Naive B cell (primary cell): Measurements from ENCODE around the gene MKS1. TPM values are rescaled to one million over a fixed set of nuclear protein-coding genes. Genes with fewer than 3 reads are reported as not detected.

Experiments used
- ATAC-seq, 2 donors: fragments of 150-1000 bp; cut with Tn5 transposase; 2 replicates each; pipeline ENCODE4 v1.10.0; 2021; ENCODE audit warnings: low read depth in 2 of 2, mild to moderate bottlenecking in 2 of 2, moderate library complexity in 2 of 2
- DNase-seq: peaks from one replicate; pipeline ENCODE4 v3.0.0; 2022
- H3K27ac Mint-ChIP-seq, 6 donors: one replicate each; pipeline ENCODE4 v1.8.0; 2020 to 2022; ENCODE audit warnings: mild to moderate bottlenecking in 6 of 6, mixed read lengths in 6 of 6, moderate library complexity in 5 of 6, inconsistent platforms in 2 of 6
- H3K27me3 Mint-ChIP-seq, 3 donors: one replicate each; pipeline ENCODE4 v1.8.0; 2021 to 2022; ENCODE audit warnings: mixed read lengths in 3 of 3, mild to moderate bottlenecking in 1 of 3
- H3K36me3 Mint-ChIP-seq, 2 donors: one replicate each; pipeline ENCODE4 v1.8.0; 2020 to 2022; ENCODE audit warnings: mixed read lengths in 2 of 2, inconsistent platforms in 1 of 2, mild to moderate bottlenecking in 1 of 2
- H3K4me1 Mint-ChIP-seq, 3 donors: one replicate each; pipeline ENCODE4 v1.8.0; 2020 to 2022; ENCODE audit warnings: mixed read lengths in 3 of 3, inconsistent platforms in 1 of 3, mild to moderate bottlenecking in 1 of 3, moderate library complexity in 1 of 3
- H3K4me3 Mint-ChIP-seq, 8 donors: one replicate each; pipeline ENCODE4 v1.8.0; 2020 to 2022; ENCODE audit warnings: mild to moderate bottlenecking in 8 of 8, mixed read lengths in 8 of 8, moderate library complexity in 8 of 8, inconsistent platforms in 2 of 8
- H3K9me3 Mint-ChIP-seq, 7 donors: one replicate each; pipeline ENCODE4 v1.8.0; 2020 to 2022; ENCODE audit warnings: mixed read lengths in 7 of 7, mild to moderate bottlenecking in 5 of 7, inconsistent platforms in 2 of 7, moderate library complexity in 1 of 7
- polyA plus RNA-seq, 6 donors: library from polyadenylated mRNA; unstranded; fragments of 300-500 nt; fragmentation: Illumina TruSeq; gene quantifications; one replicate each; pipeline ENCODE4 v1.2.3, GENCODE V29; 2021; ENCODE audit warnings: low read depth in 6 of 6

Gene MKS1
- polyA plus RNA-seq, 6 donors from 2014 or later = 2.1 to 7.0 (median 3.7) TPM

GRCh38 chr17:58250344-58251011 is 31.4 kb upstream of the MKS1 start:
- Mint-ChIP-seq H3K9me3 (no peaks in the 10 kb centered on the region), H3K4me3 (peak overlapping the region in 7 of 8 donors; percentile 51 to 90 (median 77)), H3K27me3 (peaks cover 21 to 25% (median 23%) of the 10 kb centered on the region in 3 donors), H3K27ac (no peak overlapping the region), H3K4me1 (peaks cover 10 to 16% (median 13%) of the 10 kb centered on the region in 3 donors), H3K36me3 (no peaks in the 10 kb centered on the region)
- ATAC-seq (no peak), DNase-seq (no peak)

GRCh38 chr17:58249270-58250133 is 30.4 kb upstream of the MKS1 start:
- Mint-ChIP-seq H3K9me3 (no peaks in the 10 kb centered on the region), H3K27ac (peak overlapping the region in 1 of 6 donors; percentile 62), H3K36me3 (no peaks in the 10 kb centered on the region), H3K4me1 (peaks cover 10 to 16% (median 13%) of the 10 kb centered on the region in 3 donors), H3K4me3 (peak overlapping the region; percentile 66 to 90 (median 84)), H3K27me3 (peaks cover 19 to 22% (median 21%) of the 10 kb centered on the region in 3 donors)
- peak; percentile 90 to 91 for ATAC-seq
- peak; percentile 70 for DNase-seq

- Mint-ChIP-seq H3K27me3 (peaks cover 23 to 28% (median 26%) of the 10 kb centered on the region in 3 donors), H3K4me1 (peaks cover 10 to 16% (median 13%) of the 10 kb centered on the region in 3 donors), H3K4me3 (peak overlapping the region; percentile 31 to 90 (median 83)), H3K36me3 (no peaks in the 10 kb centered on the region), H3K27ac (no peak overlapping the region), H3K9me3 (no peaks in the 10 kb centered on the region)
- no peak for DNase-seq
- no peak for ATAC-seq
These were observed 29.9 kb upstream of the MKS1 start for GRCh38 chr17:58248955-58249269.

DNA sequence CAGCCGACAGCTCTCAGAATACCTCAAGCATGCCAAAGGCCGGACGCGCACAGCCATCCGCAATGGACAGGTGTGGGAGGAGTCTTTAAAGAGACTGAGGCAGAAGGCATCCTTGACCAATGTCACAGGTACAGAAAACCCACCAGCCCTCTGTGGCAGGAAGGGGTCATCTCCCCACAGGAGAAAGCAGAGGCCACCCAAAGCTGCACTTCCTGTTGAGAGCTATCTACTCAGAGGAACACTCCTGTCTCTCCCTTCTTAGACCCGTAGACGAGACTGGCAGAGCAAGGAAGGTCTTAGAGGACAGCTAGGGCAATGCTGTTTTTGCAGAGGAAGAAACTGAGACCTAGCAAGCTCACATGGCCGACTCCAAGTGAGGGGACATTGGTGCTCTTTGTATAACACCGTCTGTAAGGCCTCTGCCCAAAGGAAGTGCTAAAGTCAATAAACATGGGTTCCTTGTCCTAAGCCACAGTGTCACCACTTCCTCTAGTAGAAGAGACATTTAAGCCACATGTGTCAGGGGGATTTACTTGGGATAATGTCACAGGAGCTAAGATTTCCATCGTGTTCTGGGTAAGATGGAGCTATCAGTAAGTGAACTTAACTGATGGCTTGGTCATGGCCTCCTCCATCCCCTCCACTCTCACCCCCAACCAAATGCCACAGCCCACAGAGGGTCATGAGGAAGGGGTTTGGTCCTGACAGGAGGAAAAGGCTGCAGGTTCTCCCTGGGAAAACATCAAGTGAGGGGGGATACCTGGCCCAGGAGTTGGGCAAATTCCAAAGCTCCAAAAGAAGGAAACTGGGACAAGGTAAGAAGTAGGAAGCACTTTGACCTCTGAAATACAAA is 28.7 kb upstream of the MKS1 start:
- ATAC-seq (no peak), DNase-seq (no peak)
- peaks cover 10 to 16% (median 13%) of the 10 kb centered on the region in 3 donors for H3K4me1 Mint-ChIP-seq
- peak overlapping the region in 4 of 8 donors; percentile 35 to 49 (median 40) for H3K4me3 Mint-ChIP-seq
- H3K36me3 Mint-ChIP-seq = no peaks in the 10 kb centered on the region
- H3K9me3 Mint-ChIP-seq = no peaks in the 10 kb centered on the region
- H3K27me3 Mint-ChIP-seq = peaks cover 30 to 40% (median 32%) of the 10 kb centered on the region in 3 donors
- H3K27ac Mint-ChIP-seq = no peak overlapping the region

GRCh38 chr17:58246781-58247180 is 27.7 kb upstream of the MKS1 start:
- Mint-ChIP-seq H3K27me3 (peaks cover 32 to 45% (median 36%) of the 10 kb centered on the region in 3 donors), H3K27ac (no peak overlapping the region), H3K36me3 (no peaks in the 10 kb centered on the region), H3K4me1 (peaks cover 10 to 16% (median 13%) of the 10 kb centered on the region in 3 donors), H3K9me3 (no peaks in the 10 kb centered on the region), H3K4me3 (no peak overlapping the region)
- ATAC-seq (no peak), DNase-seq (no peak)

DNA sequence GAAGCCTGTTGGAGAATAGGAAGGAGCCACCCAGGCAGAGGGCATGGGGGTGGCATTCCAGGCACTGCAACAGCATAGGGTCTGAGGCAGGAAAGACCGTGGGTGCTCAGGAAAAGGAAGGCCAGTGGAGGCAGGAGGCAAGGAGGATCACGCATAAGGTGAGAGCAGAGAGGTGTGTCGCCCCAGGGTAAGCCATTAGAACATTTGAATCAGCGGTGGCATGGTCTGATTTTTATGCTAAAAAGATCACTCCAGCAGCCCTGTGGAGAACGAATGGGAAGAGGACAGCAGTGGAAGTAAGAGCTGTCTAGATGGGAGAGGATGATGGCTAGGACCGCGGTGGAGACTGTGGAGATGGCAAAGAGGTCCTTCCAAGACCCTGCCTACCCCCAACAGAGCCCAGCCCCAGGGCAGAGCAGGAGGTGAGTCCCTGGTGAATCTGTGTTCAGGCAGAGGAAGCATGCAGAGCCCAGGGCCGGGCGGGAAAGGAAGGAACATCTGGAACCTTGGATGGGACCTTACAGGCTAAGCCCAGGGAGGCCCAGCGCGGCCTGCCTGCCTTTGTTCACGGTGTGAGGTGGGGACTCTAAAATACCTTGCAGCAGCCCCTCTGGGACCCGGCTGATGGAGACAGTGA is 27.2 kb upstream of the MKS1 start:
- H3K9me3 Mint-ChIP-seq = no peaks in the 10 kb centered on the region
- H3K4me3 Mint-ChIP-seq = no peak overlapping the region
- ATAC-seq (no peak), DNase-seq (no peak)
- H3K4me1 Mint-ChIP-seq = peaks cover 10 to 16% (median 13%) of the 10 kb centered on the region in 3 donors
- no peaks in the 10 kb centered on the region for H3K36me3 Mint-ChIP-seq
- H3K27ac Mint-ChIP-seq = peak overlapping the region in 1 of 6 donors; percentile 25
- H3K27me3 Mint-ChIP-seq = peaks cover 34 to 51% (median 42%) of the 10 kb centered on the region in 3 donors

DNA sequence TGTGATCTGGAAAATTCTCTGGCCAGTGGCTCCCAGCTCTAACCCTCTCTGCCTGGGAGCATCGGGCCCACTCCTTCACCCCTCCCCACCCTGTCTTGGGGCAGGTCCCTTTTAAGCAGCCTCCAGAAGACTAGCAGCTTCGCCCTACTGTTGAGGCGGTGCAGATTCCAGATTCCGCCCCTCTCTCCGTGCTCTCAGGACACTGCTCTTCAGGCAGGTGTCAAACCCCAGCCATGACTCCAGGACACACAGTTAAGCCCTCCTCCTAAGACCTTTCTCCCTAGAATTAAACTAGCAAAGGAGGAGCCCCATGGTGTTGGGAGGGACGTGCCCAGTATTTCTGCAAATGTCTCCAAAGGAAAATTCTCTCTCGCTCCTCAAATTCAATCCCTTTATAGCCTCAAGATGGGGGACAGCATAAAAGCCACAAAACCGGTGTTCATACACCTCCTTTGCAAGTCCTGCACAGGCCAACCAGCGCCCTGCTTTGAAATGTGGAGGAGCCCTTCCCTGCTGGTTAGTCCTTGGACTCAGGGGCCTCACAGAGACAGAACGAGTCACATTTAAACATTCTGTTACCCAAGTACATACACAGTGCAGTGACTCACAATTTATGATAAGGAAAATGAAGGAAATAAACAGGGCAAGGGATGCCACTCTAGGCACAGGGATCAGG is 26.5 kb upstream of the MKS1 start:
- no peak for ATAC-seq
- peaks cover 10 to 16% (median 13%) of the 10 kb centered on the region in 3 donors for H3K4me1 Mint-ChIP-seq

GRCh38 chr17:58244963-58245362 is 25.9 kb upstream of the MKS1 start:
- Mint-ChIP-seq H3K27me3 (peaks cover 35 to 64% (median 52%) of the 10 kb centered on the region in 3 donors), H3K4me1 (peaks cover 9 to 12% (median 10%) of the 10 kb centered on the region in 3 donors), H3K9me3 (no peaks in the 10 kb centered on the region), H3K36me3 (no peaks in the 10 kb centered on the region), H3K27ac (no peak overlapping the region), H3K4me3 (no peak overlapping the region)
- DNase-seq = no peak
- no peak for ATAC-seq

More for the DNA sequence above, 26.5 kb upstream of the MKS1 start:
- Mint-ChIP-seq H3K36me3 (no peaks in the 10 kb centered on the region), H3K9me3 (no peaks in the 10 kb centered on the region), H3K27me3 (peaks cover 36 to 57% (median 46%) of the 10 kb centered on the region in 3 donors), H3K4me3 (no peak overlapping the region), H3K27ac (peak overlapping the region in 1 of 6 donors; percentile 1)
- no peak for DNase-seq

- H3K4me1 Mint-ChIP-seq = no peaks in the 10 kb centered on the region
- no peak overlapping the region for H3K4me3 Mint-ChIP-seq
- ATAC-seq (no peak), DNase-seq (no peak)
- H3K36me3 Mint-ChIP-seq = no peaks in the 10 kb centered on the region
- no peaks in the 10 kb centered on the region for H3K9me3 Mint-ChIP-seq
- no peak overlapping the region for H3K27ac Mint-ChIP-seq
- peaks cover 28 to 71% (median 69%) of the 10 kb centered on the region in 3 donors for H3K27me3 Mint-ChIP-seq
These were observed 23.2 kb upstream of the MKS1 start for GRCh38 chr17:58242171-58242784.

DNA sequence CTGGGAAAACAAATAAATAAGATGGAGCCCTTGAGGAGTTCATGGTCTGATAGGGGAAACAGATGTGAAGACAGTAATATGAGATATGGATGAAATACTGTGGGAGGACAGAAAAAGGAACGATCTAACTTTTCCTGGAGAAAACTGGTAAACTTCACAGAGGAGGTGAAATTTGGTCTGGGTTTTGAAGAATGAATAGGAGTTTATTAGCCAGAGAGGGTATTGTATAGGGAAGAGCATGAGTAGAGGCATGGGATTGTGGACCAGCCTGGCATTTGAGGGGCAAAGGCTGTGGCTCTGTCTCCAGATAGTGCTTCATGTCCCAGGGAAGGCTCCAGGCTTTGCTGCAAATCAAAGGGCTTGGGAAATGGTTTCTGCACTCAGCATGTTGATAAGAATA is 20.9 kb upstream of the MKS1 start:
- no peak for DNase-seq
- ATAC-seq = no peak
- Mint-ChIP-seq H3K4me3 (no peak overlapping the region), H3K9me3 (no peaks in the 10 kb centered on the region), H3K36me3 (no peaks in the 10 kb centered on the region), H3K27ac (no peak overlapping the region), H3K27me3 (peaks cover 33 to 70% (median 56%) of the 10 kb centered on the region in 3 donors), H3K4me1 (peaks cover 0 to 3% (median 0%) of the 10 kb centered on the region in 3 donors)

DNA sequence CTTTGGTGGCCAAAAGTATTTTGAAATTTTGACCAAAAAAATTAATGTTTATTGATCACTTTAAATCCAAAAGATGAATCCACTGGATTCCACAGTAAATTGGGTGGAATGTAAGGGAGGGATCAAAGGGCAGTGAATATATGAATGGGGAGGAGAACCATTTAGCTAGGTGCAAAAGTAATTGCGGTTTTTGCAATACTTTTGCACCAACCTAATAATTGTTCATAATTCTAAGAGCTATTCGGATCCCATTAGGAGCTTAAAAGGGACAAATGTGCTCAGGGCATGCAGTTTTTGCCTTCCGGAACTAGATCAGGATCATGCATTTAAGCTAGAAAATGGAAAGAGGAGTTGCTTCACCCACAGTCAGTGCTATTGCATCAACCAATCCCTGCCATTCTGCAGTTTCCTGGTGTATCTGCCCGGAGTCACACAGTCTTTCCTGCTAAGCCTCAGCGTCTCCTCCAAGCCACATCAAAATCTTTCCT is 19.1 kb upstream of the MKS1 start, which contains the start of gene LPO:
Gene LPO (plus strand): TSS at position 438 of the 488 bp plus-strand sequence. CDS start 4,396 bp downstream, outside the sequence.
- DNase-seq = no peak
- H3K27ac Mint-ChIP-seq = peak within 1 kb of the TSS in 1 of 6 donors; percentile 85
- no peaks in the 10 kb centered on the region for H3K36me3 Mint-ChIP-seq
- peaks cover 31 to 56% (median 44%) of the 10 kb centered on the region in 3 donors for H3K27me3 Mint-ChIP-seq
- H3K9me3 Mint-ChIP-seq = no peaks in the 10 kb centered on the region
- ATAC-seq = no peak
- peaks cover 4 to 12% (median 5%) of the 10 kb centered on the region in 3 donors for H3K4me1 Mint-ChIP-seq
- no peak within 1 kb of the TSS for H3K4me3 Mint-ChIP-seq

- H3K9me3 Mint-ChIP-seq = no peaks in the 10 kb centered on the region
- H3K4me1 Mint-ChIP-seq = peaks cover 17 to 27% (median 18%) of the 10 kb centered on the region in 3 donors
- H3K4me3 Mint-ChIP-seq = no peak overlapping the region
- DNase-seq (no peak), ATAC-seq (no peak)
- peak overlapping the region in 1 of 6 donors; percentile 30 for H3K27ac Mint-ChIP-seq
- peaks cover 20 to 42% (median 29%) of the 10 kb centered on the region in 3 donors for H3K27me3 Mint-ChIP-seq
- H3K36me3 Mint-ChIP-seq = no peaks in the 10 kb centered on the region
These were observed 17.3 kb upstream of the MKS1 start for GRCh38 chr17:58236394-58236793.
